VCaP (cell line): ENCODE results near the gene C16orf96.
A peak's percentile ranks its signal among the peaks of the same experiment; 100 is the strongest.

Source experiments
- H3K27ac ChIP-seq: fragments of 450-650 bp; 2 replicates; pipeline ENCODE4 v1.5.1; 2017
- TF ChIP-seq, protein P1 (sequence below): fragments of 450-650 bp; conservative IDR thresholded peaks from 2 replicates; pipeline ENCODE4 v1.5.1; 2017; ENCODE audit warnings: mild to moderate bottlenecking, moderate library complexity

The C16orf96 gene

DNA sequence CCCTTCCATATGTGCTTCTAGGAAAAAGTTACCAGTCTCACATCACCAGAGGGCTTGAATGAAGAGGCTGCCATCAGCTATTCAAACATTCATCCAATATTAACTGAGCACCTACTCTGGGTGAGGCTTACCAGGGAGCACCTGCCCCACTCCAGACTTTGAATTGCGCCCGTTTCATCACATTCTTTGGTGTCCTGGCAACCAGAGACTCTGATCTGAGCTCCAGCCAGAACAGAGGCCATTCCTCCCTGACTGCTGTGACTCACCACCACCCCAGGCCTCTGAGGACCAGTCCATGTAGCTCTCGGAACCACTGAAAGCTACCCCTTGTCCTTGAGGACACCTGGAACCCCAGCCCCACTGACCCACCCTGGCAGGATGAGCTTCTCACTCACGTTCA, at the start of gene C16orf96:
TSS of gene C16orf96 (plus strand) at position 229 of the 400 bp plus-strand sequence. CDS start at position 379, 150 bp downstream.
- no peak within 1 kb of the TSS for H3K27ac ChIP-seq
- TF ChIP-seq, protein P1, sequence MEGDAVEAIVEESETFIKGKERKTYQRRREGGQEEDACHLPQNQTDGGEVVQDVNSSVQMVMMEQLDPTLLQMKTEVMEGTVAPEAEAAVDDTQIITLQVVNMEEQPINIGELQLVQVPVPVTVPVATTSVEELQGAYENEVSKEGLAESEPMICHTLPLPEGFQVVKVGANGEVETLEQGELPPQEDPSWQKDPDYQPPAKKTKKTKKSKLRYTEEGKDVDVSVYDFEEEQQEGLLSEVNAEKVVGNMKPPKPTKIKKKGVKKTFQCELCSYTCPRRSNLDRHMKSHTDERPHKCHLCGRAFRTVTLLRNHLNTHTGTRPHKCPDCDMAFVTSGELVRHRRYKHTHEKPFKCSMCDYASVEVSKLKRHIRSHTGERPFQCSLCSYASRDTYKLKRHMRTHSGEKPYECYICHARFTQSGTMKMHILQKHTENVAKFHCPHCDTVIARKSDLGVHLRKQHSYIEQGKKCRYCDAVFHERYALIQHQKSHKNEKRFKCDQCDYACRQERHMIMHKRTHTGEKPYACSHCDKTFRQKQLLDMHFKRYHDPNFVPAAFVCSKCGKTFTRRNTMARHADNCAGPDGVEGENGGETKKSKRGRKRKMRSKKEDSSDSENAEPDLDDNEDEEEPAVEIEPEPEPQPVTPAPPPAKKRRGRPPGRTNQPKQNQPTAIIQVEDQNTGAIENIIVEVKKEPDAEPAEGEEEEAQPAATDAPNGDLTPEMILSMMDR, result no peak

DNA sequence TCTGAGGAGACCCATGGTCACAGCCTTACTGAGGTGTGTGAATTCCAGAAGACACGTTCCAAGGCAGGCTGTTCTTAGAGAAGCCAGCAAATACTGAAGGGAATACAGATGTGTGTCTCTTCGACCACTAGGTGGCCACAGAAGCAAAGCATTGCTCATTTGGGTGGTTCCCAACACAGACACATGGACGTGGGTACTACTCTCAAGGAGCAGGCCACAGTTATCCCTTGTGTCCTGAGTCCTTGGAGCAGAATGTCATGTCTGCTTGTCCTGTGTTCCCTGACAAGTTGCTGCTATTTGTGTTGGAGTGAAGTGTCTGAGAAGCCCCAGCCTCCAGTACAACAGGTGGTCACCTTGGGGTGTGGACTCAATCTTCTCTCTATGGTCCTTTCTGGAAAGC, 49.7 kb upstream of the C16orf96 start:
- no peak overlapping the region for H3K27ac ChIP-seq
- TF ChIP-seq, protein P1, result peak; percentile 75

DNA sequence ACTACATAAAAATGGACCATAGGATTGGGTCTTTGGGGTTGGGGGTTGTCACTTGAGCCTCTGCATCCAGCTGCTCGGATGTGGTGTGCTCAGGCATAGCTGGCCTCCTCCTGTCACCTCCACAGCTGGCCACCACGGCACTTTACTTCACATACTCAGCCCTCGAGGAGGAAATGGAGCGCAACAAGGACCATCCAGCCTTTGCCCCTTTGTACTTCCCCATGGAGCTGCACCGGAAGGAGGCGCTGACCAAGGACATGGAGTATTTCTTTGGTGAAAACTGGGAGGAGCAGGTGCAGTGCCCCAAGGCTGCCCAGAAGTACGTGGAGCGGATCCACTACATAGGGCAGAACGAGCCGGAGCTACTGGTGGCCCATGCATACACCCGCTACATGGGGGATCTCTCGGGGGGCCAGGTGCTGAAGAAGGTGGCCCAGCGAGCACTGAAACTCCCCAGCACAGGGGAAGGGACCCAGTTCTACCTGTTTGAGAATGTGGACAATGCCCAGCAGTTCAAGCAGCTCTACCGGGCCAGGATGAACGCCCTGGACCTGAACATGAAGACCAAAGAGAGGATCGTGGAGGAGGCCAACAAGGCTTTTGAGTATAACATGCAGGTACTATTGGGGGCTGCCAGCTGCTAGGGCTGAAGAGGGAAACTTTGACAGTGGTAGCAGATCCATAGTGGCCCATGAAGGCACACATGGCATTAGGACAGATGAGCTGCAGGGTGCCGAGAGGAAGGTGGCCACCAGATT, 48.4 kb upstream of the C16orf96 start:
- H3K27ac ChIP-seq, result no peak overlapping the region
- TF ChIP-seq, protein P1, result no peak

DNA sequence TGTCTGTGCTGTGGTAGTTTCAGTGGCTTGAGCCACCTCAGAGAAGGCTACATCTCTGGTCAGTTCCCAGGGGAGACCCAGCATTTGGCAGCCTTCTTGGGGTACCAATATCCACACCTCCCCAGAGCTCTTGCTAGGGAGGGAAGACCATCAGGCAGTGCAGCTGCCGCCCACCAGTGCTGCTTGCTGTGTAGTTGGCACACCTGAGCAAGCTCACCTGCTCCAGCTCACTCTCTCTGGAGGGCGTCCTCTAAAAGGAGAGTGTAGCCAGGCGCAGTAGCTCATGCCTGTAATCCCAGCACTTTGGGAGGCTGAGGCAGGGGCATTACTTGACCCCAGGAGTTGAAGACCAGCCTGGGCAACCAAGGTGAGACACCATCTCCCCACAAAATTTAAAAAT, 47.3 kb upstream of the C16orf96 start:
- H3K27ac ChIP-seq, result no peak overlapping the region
- TF ChIP-seq, protein P1, result no peak

DNA sequence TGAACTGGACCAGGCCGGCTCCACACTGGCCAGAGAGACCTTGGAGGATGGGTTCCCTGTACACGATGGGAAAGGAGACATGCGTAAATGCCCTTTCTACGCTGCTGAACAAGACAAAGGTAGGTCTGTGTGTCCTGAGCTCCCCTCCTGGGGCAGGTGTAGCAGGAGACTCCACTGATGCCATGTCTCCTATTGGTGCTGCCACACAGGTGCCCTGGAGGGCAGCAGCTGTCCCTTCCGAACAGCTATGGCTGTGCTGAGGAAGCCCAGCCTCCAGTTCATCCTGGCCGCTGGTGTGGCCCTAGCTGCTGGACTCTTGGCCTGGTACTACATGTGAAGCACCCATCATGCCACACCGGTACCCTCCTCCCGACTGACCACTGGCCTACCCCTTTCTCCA, 46.7 kb upstream of the C16orf96 start:
- no peak overlapping the region for H3K27ac ChIP-seq
- TF ChIP-seq, protein P1, result no peak

DNA sequence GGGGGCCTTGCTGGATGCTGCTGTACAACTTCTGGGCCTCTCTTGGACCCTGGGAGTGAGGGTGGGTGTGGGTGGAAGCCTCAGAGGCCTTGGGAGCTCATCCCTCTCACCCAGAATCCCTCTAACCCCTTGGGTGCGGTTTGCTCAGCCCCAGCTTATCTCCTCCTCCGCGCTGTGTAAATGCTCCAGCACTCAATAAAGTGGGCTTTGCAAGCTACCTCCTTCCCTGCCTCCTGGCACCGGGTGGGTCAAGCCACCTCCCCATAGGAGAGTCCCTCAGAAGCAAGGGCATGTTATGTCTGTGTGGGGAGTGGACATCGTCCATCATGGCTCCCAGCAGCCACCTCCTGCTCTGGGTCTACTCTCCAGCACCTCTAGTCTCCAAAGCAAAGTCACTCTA, 46.0 kb upstream of the C16orf96 start:
- TF ChIP-seq, protein P1, result no peak
- no peak overlapping the region for H3K27ac ChIP-seq

DNA sequence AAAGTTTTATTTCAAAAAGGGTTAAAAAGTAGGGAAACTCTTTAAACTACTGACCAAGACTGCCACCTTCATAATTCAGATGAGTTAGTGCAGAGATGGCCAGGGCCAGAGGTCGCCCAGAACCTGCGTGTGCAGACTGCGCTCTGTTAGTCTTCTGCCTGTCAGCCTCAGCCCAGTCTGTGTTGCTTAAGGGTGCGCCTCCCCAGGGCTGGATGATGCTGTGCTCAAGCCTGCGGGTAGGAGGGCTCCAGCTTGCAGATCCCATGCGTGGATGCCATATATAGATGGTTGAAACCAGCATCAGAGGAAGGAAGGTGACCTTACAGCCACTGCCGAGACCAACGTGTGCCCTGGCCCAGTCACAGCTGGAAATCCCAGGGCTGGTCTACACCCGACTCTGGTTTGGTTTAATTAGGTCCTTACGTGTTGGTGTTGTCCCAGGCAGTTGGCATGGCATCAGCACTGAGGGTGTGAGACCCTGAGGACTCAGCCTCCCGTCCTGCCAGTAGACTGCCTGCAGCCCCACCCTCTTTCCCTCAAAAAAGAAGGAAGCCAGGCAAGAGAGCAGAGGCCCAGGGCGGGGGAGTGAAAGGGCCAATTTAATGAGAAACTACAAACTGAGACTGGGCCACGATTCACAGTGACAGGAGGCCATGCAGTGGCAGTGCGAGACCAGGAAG, 45.3 kb upstream of the C16orf96 start:
- TF ChIP-seq, protein P1, result no peak
- H3K27ac ChIP-seq, result no peak overlapping the region
